Measurements from ENCODE around the gene ISLR. TPM values are rescaled to one million over a fixed set of nuclear protein-coding genes. Genes with fewer than 3 reads are reported as not detected.

ISLR gene
- total RNA-seq, 1 donor from 2014 or later, result not detected

DNA sequence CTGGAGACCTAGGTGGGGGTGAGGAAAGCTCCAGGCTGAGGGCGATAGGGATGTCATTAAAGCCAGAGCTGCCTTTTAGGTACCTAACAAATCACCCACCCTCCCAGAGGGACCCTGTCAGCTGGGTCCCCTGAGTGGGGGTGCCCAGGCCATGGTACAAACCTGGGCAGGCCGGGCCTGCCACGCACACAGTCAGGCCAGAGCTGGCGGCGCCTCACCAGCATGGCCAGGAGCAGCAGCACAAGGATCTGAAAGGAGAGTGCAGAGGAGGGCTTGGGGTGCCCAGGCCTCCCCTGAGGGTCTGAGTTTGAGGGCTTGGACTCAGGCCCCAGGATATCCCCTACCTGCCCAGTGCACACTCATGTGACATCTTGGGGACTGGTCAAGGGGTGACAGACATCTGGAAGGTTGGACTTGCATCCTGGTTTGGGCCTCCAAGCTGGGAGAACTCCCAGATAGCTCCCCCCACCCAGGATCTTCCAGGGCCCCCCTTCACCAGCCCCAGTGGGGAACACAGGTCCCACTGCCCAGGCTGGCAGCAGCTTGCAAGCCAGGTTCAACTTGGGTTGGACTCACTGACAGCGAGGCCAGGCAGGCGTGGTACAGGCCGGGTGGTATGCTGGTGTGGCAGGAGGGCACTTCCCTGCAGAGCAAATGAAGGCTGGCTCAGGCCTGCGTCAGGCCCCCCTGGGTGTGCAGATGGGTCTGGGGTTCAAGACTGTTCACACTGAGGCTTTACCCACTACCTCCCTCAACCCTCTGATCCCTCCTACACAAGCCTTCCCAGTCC lies 23.9 kb downstream of the ISLR start:
- H3K27ac Mint-ChIP-seq, result no peak overlapping the region
- no peak overlapping the region for H3K4me3 Mint-ChIP-seq (ENCODE audit: low read depth)
- H3K4me1 Mint-ChIP-seq (ENCODE audit: low read depth), result no peaks in the 10 kb centered on the region
- intact Hi-C loops (cut with micrococcal nuclease), result no loop called here
- DNase-seq (ENCODE audit: low spot score), result no peak
- no peaks in the 10 kb centered on the region for H3K27me3 Mint-ChIP-seq (ENCODE audit: low read depth)
- H3K9me3 Mint-ChIP-seq, result no peaks in the 10 kb centered on the region
- H3K36me3 Mint-ChIP-seq (ENCODE audit: low read depth), result no peaks in the 10 kb centered on the region

DNA sequence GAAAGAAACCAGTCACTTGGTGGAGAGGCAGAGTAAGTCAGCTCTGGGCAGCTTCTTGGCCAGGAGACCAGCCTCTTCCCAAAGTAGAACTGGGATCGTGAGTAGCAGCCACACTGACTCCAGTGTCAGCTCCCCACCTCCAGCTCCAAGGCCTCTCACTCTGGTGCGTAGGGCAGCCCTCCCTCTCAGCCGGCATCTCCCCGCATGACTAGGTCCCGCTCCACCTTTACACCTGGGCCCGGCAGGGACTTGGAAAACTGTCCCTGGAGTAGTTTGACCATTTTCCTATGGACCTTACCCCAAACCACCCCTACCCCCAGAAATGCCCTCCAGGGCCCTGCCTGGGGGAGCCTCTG lies 25.8 kb downstream of the ISLR start:
- Mint-ChIP-seq H3K27ac (no peak overlapping the region), H3K36me3 (ENCODE audit: low read depth) (no peaks in the 10 kb centered on the region)
- intact Hi-C loops (cut with micrococcal nuclease), result no loop called here

DNA sequence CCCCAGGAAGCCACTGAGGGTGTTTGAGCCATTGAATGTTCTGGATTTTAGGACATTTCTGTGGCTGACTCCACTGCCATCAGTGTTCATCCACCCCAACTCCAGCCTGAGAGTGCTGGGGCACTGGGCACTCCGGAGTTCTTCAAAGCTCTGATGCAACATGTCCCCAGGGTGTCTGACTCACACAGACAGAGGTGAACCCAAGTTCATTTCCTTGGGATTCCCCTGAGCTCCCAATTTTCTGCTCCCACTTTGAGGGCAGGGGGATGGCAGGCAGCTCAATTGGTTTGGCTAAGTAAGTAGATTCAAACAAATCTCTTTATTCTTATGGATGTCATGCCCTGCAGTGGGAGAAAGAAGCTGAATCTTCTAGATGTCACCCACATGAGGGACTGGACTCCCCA lies 26.9 kb downstream of the ISLR start:
- Mint-ChIP-seq H3K36me3 (ENCODE audit: low read depth) (no peaks in the 10 kb centered on the region), H3K27ac (no peak overlapping the region), H3K9me3 (no peaks in the 10 kb centered on the region), H3K4me1 (ENCODE audit: low read depth) (no peaks in the 10 kb centered on the region), H3K27me3 (ENCODE audit: low read depth) (peaks cover 7% of the 10 kb centered on the region), H3K4me3 (ENCODE audit: low read depth) (no peak overlapping the region)
- intact Hi-C loops (cut with micrococcal nuclease), result no loop called here
- no peak for DNase-seq (ENCODE audit: low spot score)

More for the DNA sequence above, 25.8 kb downstream of the ISLR start:
- DNase-seq (ENCODE audit: low spot score), result no peak
- no peak overlapping the region for H3K4me3 Mint-ChIP-seq (ENCODE audit: low read depth)
- no peaks in the 10 kb centered on the region for H3K4me1 Mint-ChIP-seq (ENCODE audit: low read depth)
- no peaks in the 10 kb centered on the region for H3K9me3 Mint-ChIP-seq
- H3K27me3 Mint-ChIP-seq (ENCODE audit: low read depth), result peaks cover 7% of the 10 kb centered on the region

DNA sequence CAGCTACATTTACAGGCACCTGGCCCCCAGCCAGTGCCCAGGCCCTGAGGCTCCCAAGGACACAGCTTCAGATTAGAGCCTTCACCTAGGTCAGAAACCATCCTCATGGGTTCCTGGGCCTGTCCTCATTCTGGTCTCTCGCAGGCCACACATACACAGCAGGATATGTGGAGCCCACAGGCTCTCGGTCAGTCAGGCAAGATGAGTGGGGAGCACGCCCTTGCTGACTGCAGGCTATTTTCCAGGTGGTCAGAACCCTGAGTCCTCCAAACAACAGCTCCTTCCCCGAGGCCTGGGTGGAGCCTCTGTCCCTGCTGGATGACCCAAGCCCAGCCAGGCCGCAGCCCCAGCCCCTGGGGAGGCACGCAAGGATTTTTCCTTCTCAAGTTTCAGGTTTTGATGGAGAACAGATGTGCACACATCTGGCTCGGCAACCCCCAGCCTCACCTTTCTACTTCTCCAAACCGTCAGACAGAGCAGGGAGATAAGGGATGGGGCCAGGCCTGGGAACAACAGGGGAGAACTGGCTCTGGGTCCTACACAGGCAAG lies 27.4 kb downstream of the ISLR start:
- intact Hi-C loops (cut with micrococcal nuclease), result no loop called here
- no peaks in the 10 kb centered on the region for H3K36me3 Mint-ChIP-seq (ENCODE audit: low read depth)
- no peaks in the 10 kb centered on the region for H3K9me3 Mint-ChIP-seq
- no peak overlapping the region for H3K27ac Mint-ChIP-seq
- H3K27me3 Mint-ChIP-seq (ENCODE audit: low read depth), result peaks cover 7% of the 10 kb centered on the region
- H3K4me3 Mint-ChIP-seq (ENCODE audit: low read depth), result no peak overlapping the region
- no peaks in the 10 kb centered on the region for H3K4me1 Mint-ChIP-seq (ENCODE audit: low read depth)
- DNase-seq (ENCODE audit: low spot score), result no peak

DNA sequence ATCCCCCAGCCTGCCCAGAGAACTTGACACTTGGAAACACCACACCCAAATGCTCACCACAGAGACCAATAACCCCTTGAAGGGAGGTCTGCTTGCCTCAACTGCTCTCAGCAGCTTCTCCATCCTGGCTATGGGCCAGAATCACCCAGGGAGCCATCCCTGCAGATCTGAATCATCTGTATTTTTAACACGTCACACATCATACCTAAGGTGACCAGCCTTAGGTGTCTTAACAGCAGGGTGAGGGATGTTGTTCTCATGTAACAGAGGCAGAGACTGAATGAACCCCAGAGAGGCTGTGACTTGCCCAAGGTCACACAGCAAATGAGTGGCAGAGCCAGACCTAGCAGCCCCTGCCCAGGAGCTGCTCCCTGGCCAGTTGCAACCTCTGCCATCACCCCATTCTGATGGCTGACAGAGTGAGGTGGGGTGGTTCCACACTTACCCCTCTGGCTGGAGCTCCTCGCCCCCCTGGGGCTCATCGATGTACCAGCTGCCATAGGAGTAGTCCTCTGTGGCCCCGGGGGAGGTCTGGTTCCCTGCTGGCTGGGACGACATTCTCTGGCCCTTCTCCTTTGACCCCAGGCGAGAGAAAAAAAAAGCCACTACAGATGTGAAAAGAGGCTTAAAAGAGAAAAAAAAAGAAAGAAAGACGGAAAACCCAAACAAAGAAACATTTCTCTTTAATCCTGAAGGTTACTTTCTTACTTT lies 28.4 kb downstream of the ISLR start:
- DNase-seq (ENCODE audit: low spot score), result no peak
- intact Hi-C loops (cut with micrococcal nuclease), result no loop called here
- no peak overlapping the region for H3K27ac Mint-ChIP-seq

DNA sequence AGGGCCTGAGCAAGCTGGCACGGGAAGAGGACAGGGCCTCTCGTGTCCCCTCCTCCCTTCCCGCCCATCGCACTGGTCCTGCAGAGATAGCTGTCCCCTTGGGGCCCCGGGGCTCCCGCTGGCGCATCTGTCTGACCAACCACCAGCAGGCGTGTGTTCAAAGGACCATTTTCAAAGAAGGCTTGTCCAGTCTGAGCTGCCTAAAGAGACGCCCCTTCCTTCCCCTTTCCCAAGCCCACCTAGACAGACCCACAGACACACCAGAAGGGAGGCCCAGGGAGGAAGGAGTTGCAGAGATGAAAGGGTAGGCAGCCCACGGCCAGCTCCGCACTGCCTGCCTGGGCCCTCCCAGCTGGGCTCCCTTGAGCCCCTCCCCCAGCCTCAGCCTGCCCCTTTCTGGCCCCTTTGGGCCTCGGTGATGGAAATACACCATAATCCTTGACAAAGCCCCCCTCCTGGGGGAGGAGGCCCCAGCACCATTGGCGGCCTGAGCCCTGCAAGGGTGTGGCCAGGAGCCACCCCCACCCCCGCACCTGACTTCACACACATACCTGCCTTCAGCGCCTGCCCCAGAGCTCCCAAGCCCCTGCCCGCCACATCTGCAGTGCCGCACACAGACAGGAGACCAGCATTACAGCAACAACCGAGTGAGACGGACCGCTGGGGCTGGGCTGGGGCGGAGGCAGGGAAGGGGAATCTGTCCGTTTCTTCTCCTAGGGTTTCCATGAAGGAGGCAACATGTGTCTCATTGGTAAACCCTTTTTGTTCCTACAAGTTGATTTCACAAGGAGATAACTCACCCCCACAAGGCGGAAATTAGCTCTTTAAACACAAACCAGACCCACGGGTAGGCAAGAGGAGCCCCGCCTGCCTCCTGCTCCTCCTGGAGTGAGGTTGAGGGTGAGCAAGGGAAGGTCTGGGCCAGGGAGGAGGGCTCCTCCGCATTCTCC lies 29.2 kb downstream of the ISLR start, which contains the start of gene STRA6:
TSS of gene STRA6 (minus strand) at position 336 of the 950 bp plus-strand sequence. CDS start 520 bp downstream, outside the sequence.
- H3K9me3 Mint-ChIP-seq, result no peaks in the 10 kb centered on the region
- intact Hi-C loops (cut with micrococcal nuclease), result no loop called here
- DNase-seq (ENCODE audit: low spot score), result no peak
- peaks cover 12% of the 10 kb centered on the region for H3K27me3 Mint-ChIP-seq (ENCODE audit: low read depth)
- H3K4me3 Mint-ChIP-seq (ENCODE audit: low read depth), result no peak within 1 kb of the TSS
- H3K4me1 Mint-ChIP-seq (ENCODE audit: low read depth), result no peaks in the 10 kb centered on the region
- H3K27ac Mint-ChIP-seq, result no peak within 1 kb of the TSS
- no peaks in the 10 kb centered on the region for H3K36me3 Mint-ChIP-seq (ENCODE audit: low read depth)

More for the DNA sequence above, 28.4 kb downstream of the ISLR start:
- Mint-ChIP-seq H3K9me3 (no peaks in the 10 kb centered on the region), H3K4me1 (ENCODE audit: low read depth) (no peaks in the 10 kb centered on the region), H3K4me3 (ENCODE audit: low read depth) (no peak overlapping the region), H3K36me3 (ENCODE audit: low read depth) (no peaks in the 10 kb centered on the region), H3K27me3 (ENCODE audit: low read depth) (peaks cover 10% of the 10 kb centered on the region)

DNA sequence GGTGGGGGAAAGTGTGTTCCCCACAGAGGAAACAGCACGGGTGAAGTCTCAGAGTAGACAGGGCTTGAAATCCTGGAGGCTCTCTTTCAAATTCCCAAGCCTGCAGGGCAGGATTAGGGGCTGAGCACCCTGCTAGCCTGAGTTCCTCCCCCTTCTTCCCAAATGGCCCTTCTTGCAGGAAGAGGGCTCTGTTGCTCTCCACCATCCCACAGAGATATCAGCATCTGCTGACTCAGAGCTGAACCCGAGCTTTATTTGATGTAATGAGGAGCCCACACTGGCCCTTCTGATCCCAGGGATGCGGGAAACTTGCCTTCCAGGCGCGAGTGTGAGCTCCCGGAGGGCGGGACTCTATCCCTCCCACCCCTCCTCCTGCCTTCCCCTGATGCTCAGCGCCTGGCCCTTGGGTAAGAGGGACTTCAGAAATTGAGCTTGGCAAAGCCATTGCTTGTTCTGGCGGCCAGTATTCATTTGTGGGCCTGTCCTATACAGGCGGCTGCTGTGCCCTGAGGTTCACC lies 30.5 kb downstream of the ISLR start:
- intact Hi-C loops (cut with micrococcal nuclease), result no loop called here
- no peak overlapping the region for H3K4me3 Mint-ChIP-seq (ENCODE audit: low read depth)

DNA sequence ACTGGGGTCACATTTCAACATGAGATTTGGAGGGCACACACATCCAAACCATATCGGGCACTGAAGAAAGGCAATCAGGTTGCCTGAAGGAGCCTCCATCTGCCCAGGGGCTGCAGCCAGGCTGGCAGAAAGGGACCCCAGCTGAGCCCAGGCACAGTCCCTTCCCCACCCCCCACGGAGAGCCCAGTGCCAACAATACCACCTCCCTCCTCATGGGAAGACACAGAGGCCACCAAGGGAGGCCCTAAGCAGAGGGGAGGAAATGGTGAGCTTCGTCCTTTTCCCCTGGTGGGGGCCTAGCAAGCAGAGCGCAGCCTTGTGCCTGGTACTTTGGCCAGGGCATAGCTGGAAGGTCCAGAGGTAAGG lies 32.1 kb downstream of the ISLR start:
- Mint-ChIP-seq H3K27ac (no peak overlapping the region), H3K36me3 (ENCODE audit: low read depth) (no peaks in the 10 kb centered on the region)
- intact Hi-C loops (cut with micrococcal nuclease), result no loop called here

More for the DNA sequence above, 30.5 kb downstream of the ISLR start:
- DNase-seq (ENCODE audit: low spot score), result no peak
- Mint-ChIP-seq H3K27me3 (ENCODE audit: low read depth) (peaks cover 17% of the 10 kb centered on the region), H3K4me1 (ENCODE audit: low read depth) (no peaks in the 10 kb centered on the region), H3K9me3 (no peaks in the 10 kb centered on the region), H3K27ac (no peak overlapping the region), H3K36me3 (ENCODE audit: low read depth) (no peaks in the 10 kb centered on the region)

DNA sequence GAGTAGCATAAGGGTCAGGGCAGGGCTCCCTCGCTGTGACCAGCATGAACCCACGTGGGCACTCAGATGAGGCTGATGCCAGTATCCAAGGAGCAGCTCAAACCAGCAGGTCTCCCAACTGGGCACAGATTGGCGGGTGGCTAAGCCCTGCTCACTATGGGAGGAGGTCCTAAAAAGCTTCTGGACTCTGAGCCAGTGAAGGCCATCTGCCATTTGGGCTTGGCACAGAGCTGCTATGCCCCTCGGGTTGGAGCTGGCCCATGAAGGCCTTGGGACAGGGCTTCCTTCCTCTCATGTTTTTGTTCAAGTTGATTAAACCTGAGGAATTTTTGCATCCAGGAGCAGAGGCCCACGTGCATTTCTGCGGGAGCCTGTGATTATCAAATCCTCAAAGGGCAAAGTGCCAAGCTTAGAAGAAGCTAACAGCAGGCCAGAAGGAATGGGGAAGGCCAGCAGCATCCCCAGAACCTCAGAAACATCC lies 33.3 kb downstream of the ISLR start:
- H3K27me3 Mint-ChIP-seq (ENCODE audit: low read depth), result peaks cover 17% of the 10 kb centered on the region
- H3K4me3 Mint-ChIP-seq (ENCODE audit: low read depth), result no peak overlapping the region
- H3K9me3 Mint-ChIP-seq, result no peaks in the 10 kb centered on the region
- H3K27ac Mint-ChIP-seq, result no peak overlapping the region
- intact Hi-C loops (cut with micrococcal nuclease), result no loop called here
- no peaks in the 10 kb centered on the region for H3K4me1 Mint-ChIP-seq (ENCODE audit: low read depth)
- no peaks in the 10 kb centered on the region for H3K36me3 Mint-ChIP-seq (ENCODE audit: low read depth)
- DNase-seq (ENCODE audit: low spot score), result no peak

More for the DNA sequence above, 32.1 kb downstream of the ISLR start:
- Mint-ChIP-seq H3K4me1 (ENCODE audit: low read depth) (no peaks in the 10 kb centered on the region), H3K4me3 (ENCODE audit: low read depth) (no peak overlapping the region), H3K9me3 (no peaks in the 10 kb centered on the region), H3K27me3 (ENCODE audit: low read depth) (peaks cover 17% of the 10 kb centered on the region)
- no peak for DNase-seq (ENCODE audit: low spot score)

DNA sequence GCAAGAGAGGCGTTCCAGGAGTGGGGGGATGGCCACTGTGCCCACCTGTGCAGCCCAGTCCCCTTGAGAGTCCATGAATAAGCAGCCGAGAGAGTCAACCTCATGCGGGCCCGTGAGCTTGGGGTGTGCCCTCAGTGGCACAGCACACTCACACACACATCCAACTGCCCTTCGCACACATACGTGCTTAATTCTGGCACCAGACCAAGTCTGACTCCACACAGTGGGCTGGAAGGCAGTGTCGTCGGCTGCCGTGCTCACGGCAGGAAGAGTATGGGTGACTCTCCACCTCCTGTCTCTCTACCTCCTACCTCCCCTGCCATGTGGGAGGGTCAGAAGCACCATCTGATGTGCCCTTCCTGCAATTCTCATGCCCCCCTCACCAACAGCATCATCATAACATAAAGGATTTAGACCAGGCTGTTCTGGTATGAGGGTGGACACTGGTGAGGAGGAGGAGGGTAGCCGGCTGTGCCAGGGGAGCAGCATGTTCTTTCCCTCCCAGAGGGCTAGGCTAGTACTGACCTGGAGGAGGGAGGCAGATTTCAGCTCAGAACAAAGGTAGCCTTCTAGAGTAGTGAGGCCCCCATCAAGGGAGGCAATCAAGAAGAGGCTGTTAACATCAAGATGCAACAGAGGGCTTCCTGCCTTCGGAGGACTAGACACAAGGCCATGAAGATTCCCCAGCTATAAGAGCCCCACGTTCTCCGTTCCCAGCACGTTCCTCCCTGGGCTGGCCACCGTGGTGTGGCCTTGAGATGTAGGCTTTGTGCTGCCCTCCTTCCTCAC lies 34.3 kb downstream of the ISLR start:
- Mint-ChIP-seq H3K27ac (no peak overlapping the region), H3K4me3 (ENCODE audit: low read depth) (no peak overlapping the region), H3K4me1 (ENCODE audit: low read depth) (no peaks in the 10 kb centered on the region), H3K27me3 (ENCODE audit: low read depth) (peaks cover 17% of the 10 kb centered on the region), H3K9me3 (no peaks in the 10 kb centered on the region), H3K36me3 (ENCODE audit: low read depth) (no peaks in the 10 kb centered on the region)
- no peak for DNase-seq (ENCODE audit: low spot score)
- intact Hi-C loops (cut with micrococcal nuclease), result no loop called here

DNA sequence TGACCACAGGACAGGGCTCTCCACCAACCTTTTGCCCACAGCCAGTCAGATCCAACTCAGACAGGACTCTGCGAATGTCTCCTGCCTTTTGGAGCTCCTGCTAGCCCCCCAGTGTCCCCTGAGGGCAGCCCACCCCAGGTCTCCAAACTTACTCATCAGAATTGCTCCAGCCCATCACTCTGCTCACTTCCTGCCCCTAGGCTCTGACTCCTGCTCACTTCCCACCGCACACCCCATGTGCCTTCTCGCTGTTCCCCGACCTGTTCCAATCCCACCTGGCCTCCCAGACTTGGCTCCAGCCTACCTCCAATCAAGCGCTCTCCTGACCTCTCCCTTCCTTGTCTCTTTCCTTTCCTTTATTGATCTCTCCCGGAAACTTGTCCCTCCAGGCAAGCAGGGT lies 35.0 kb downstream of the ISLR start:
- Mint-ChIP-seq H3K4me1 (ENCODE audit: low read depth) (no peaks in the 10 kb centered on the region), H3K9me3 (no peaks in the 10 kb centered on the region), H3K36me3 (ENCODE audit: low read depth) (no peaks in the 10 kb centered on the region), H3K27ac (no peak overlapping the region), H3K27me3 (ENCODE audit: low read depth) (peaks cover 11% of the 10 kb centered on the region), H3K4me3 (ENCODE audit: low read depth) (no peak overlapping the region)
- intact Hi-C loops (cut with micrococcal nuclease), result no loop called here
- DNase-seq (ENCODE audit: low spot score), result no peak

Measured in activated T-helper 2 cell treated with anti-CD3 and anti-CD28 coated beads, Interferon-gamma antibody, Interleukin-2, Interleukin-4, amounts not matched to agents 10 μg/mL and 5 μg/mL and 100 μg/mL, durations not matched to agents 14 hours and 24 hours and 36 hours (primary cell).